CD4-positive, alpha-beta T cell treated with Interleukin-4 for 1 hour (primary cell): ENCODE measurements around the gene HAUS8.
"Not testable (repeated sequence)": the region's sequence is repeated elsewhere in the genome, so short reads cannot be mapped to it uniquely, and the experiment has no call there.

Experiments used
- DNase-seq, 2 donors: peaks; one replicate each; pipeline ENCODE4 v3.0.0-alpha.2; 2020 to 2022

Gene HAUS8

GRCh38 chr19:17075035-17075863 is at the start of gene HAUS8, which contains the start of gene MYO9B:
TSS of gene HAUS8 (minus strand) at chr19:17075452. CDS start at chr19:17075422, 30 bp downstream.
TSS of gene MYO9B (plus strand) at chr19:17075777. CDS start at chr19:17101718, 25,941 bp downstream.
- peak; percentile 100 for DNase-seq

GRCh38 chr19:17124025-17124424 is 48.8 kb upstream of the HAUS8 start:
- no peak for DNase-seq

- DNase-seq, result no peak
Measured at GRCh38 chr19:17123041-17123440, 47.8 kb upstream of the HAUS8 start.

- DNase-seq, result no peak
Measured at GRCh38 chr19:17121736-17122293, 46.6 kb upstream of the HAUS8 start.

GRCh38 chr19:17118957-17119356 is 43.7 kb upstream of the HAUS8 start:
- no peak for DNase-seq

GRCh38 chr19:17116996-17117702 is 41.9 kb upstream of the HAUS8 start:
- DNase-seq, result no peak

- no peak for DNase-seq
Measured at GRCh38 chr19:17114414-17114831, 39.2 kb upstream of the HAUS8 start.

- no peak for DNase-seq
Measured at GRCh38 chr19:17113127-17113785, 38.0 kb upstream of the HAUS8 start.

- peak in 1 of 2 donors; percentile 28 for DNase-seq
Measured at GRCh38 chr19:17112700-17113099, 37.4 kb upstream of the HAUS8 start.

- DNase-seq, result no peak
Measured at GRCh38 chr19:17112271-17112670, 37.0 kb upstream of the HAUS8 start.

- DNase-seq, result no peak
Measured at GRCh38 chr19:17111766-17112165, 36.5 kb upstream of the HAUS8 start.

- no peak for DNase-seq
Measured at GRCh38 chr19:17110599-17110966, 35.3 kb upstream of the HAUS8 start.

- DNase-seq, result peak; percentile 33 to 81
Measured at GRCh38 chr19:17109962-17110598, 34.8 kb upstream of the HAUS8 start.

- DNase-seq, result no peak
Measured at GRCh38 chr19:17109300-17109699, 34.0 kb upstream of the HAUS8 start.

- DNase-seq, result no peak
Measured at GRCh38 chr19:17108453-17108784, 33.2 kb upstream of the HAUS8 start.

- DNase-seq, result peak in 1 of 2 donors; percentile 74
Measured at GRCh38 chr19:17107546-17108452, 32.5 kb upstream of the HAUS8 start.

- DNase-seq, result not testable (repeated sequence)
Measured at GRCh38 chr19:17106964-17107363, 31.7 kb upstream of the HAUS8 start.

GRCh38 chr19:17105556-17105955 is 30.3 kb upstream of the HAUS8 start:
- no peak for DNase-seq

GRCh38 chr19:17104679-17105078 is 29.4 kb upstream of the HAUS8 start:
- DNase-seq, result no peak

GRCh38 chr19:17103177-17103576 is 27.9 kb upstream of the HAUS8 start:
- no peak for DNase-seq
